OCI-LY1 (cell line): ENCODE results near the gene ZSCAN25.
"Not testable (repeated sequence)": the region's sequence is repeated elsewhere in the genome, so short reads cannot be mapped to it uniquely, and the experiment has no call there.

Experiments
- EZH2 ChIP-seq: fragments of 200-600 bp; sonication (generic), shearing (Covaris generic); IDR thresholded peaks from 2 replicates; pipeline ENCODE4 v1.8.0; 2017; ENCODE audit warnings: borderline replicate concordance, mixed run types, mild to moderate bottlenecking, antibody characterized with exemption, low read length, moderate library complexity, mixed read lengths
- TF ChIP-seq, protein P1 (sequence below): fragments of 200-600 bp; sonication (generic), shearing (Covaris generic); IDR thresholded peaks from 2 replicates; pipeline ENCODE4 v1.5.1; 2017; ENCODE audit warnings: mild to moderate bottlenecking, antibody characterized with exemption, low read length, moderate library complexity, mixed read lengths

DNA sequence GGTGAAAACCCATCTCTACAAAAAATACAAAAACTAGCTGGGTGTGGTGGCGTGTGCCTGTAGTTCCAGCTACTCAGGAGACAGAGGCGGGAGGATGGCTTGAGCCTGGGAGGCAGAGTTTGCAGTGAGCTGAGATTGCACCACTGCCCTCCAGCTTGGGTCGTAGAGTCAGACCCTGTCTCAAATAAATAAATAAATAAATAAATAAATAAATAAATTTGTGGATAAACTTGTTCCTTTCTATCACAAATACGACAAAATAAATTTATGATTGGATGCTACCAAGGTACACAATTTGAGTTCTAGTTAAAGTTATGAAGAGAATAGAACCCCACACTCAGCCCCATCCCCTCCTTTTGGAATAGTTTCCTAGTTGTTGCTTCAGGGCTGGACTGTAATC lies 36.5 kb downstream of the ZSCAN25 start:
- TF ChIP-seq, protein P1, sequence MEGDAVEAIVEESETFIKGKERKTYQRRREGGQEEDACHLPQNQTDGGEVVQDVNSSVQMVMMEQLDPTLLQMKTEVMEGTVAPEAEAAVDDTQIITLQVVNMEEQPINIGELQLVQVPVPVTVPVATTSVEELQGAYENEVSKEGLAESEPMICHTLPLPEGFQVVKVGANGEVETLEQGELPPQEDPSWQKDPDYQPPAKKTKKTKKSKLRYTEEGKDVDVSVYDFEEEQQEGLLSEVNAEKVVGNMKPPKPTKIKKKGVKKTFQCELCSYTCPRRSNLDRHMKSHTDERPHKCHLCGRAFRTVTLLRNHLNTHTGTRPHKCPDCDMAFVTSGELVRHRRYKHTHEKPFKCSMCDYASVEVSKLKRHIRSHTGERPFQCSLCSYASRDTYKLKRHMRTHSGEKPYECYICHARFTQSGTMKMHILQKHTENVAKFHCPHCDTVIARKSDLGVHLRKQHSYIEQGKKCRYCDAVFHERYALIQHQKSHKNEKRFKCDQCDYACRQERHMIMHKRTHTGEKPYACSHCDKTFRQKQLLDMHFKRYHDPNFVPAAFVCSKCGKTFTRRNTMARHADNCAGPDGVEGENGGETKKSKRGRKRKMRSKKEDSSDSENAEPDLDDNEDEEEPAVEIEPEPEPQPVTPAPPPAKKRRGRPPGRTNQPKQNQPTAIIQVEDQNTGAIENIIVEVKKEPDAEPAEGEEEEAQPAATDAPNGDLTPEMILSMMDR, result not testable (repeated sequence)
- not testable (repeated sequence) for TF ChIP-seq EZH2
